HG03196 (cell line): ENCODE data around the gene PARP16.
"Not testable (repeated sequence)": the region's sequence is repeated elsewhere in the genome, so short reads cannot be mapped to it uniquely, and the experiment has no call there.

ENCODE experiments used
- ATAC-seq: cut with Tn5 transposase; IDR thresholded peaks from one replicate; pipeline ENCODE4 v1.9.1; 2021; ENCODE audit not compliant: unreplicated experiment

The PARP16 gene

GRCh38 chr15:65245096-65245856 lies 41.4 kb downstream of the PARP16 start:
- ATAC-seq = no peak

GRCh38 chr15:65244638-65245037 lies 42.0 kb downstream of the PARP16 start:
- no peak for ATAC-seq

GRCh38 chr15:65236443-65236842 lies 50.2 kb downstream of the PARP16 start:
- not testable (repeated sequence) for ATAC-seq

DNA sequence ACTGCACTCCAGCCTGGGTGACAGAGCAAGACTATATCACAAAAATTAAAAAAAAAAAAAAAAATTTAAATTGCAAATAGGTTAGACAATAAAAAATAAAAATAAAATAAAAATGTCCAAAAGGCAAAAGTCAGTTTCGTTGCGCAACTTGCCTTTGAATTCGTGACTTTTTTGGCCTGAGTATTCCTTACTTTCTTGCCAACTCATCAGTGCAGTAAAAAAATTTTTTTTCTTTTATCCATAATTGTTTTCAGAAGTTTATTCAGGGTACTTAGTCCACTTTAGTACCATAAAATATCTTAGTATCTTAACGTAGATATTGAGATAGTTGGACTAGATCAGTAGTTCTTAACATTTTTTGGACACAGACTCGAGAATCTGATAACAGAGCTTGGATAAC lies 53.0 kb downstream of the PARP16 start:
- no peak for ATAC-seq

- no peak for ATAC-seq
Observed at GRCh38 chr15:65232520-65232919, 54.2 kb downstream of the PARP16 start.

DNA sequence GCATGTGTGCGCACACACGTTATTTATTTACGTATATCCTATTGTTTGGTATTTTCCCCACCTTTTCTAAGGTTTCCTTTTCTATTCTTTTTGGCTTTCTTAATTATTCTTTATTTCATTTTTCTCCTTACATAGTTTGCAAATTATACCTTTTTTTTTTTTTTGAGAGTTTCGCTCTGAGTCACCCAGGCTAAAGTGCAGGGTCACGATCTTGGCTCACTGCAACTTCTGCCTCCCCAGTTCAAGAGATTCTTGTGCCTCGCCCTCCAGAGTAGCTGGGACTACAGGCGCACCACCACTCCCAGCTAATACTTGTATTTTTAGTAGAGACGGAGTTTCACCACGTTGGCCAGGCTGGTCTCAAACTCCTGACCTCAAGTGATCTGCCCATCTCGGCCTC lies 55.4 kb downstream of the PARP16 start:
- no peak for ATAC-seq

DNA sequence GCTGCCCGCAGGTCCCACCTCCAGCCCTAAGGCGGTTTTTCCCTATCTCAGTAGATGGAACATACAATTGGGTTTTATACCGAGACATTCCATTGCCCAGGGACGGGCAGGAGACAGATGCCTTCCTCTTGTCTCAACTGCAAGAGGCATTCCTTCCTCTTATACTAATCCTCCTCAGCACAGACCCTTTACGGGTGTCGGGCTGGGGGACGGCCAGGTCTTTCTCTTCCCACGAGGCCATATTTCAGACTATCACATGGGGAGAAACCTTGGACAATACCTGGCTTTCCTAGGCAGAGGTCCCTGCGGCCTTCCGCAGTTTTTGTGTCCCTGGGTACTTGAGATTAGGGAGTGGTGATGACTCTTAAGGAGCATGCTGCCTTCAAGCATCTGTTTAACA lies 59.8 kb downstream of the PARP16 start:
- not testable (repeated sequence) for ATAC-seq

DNA sequence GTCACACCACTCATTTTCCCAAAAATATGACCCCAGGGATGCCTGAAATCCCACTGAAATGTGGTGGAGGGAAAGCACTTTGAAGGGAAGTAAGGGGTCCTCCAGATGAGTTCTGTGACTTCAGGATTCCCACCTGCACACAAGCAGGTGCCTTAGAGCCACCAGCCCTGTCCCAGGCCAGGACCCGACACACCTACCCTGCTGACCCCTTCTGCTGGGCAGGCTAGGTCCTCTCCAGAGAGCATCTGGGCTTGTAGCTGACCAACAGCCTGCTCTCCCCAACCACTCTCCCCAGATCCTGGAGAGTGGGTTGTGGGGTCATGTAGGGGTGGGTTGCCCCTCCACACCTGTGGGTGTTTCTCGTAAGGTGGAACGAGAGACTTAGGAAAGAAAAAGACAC lies 60.5 kb downstream of the PARP16 start:
- ATAC-seq = no peak

- ATAC-seq = no peak
Observed at GRCh38 chr15:65223996-65224395, 62.7 kb downstream of the PARP16 start.

- no peak for ATAC-seq
Observed at GRCh38 chr15:65222891-65223290, 63.8 kb downstream of the PARP16 start.

GRCh38 chr15:65221697-65222096 lies 65.0 kb downstream of the PARP16 start:
- no peak for ATAC-seq

DNA sequence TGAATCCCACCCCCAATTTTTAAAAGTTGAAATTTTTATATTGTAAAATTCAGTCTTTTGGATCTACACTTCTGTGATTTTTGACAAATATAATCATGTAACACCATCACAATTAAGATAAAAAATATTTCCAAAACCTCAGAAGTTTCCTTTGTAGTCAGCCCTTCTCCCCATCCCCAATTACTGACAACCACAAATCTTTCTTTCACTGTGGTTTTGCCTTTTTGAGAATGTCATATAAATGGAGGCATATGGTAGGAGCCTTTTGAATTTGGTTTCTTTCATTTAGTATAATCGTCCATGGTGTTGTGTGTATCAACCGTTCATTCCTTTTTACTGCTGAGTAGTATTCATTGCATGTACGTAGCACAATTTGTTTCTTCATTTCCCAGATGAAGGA lies 67.5 kb downstream of the PARP16 start:
- ATAC-seq = no peak

GRCh38 chr15:65217526-65218482 lies 68.9 kb downstream of the PARP16 start:
- ATAC-seq = no peak

- no peak for ATAC-seq
Observed at GRCh38 chr15:65215496-65215895, 71.2 kb downstream of the PARP16 start.

DNA sequence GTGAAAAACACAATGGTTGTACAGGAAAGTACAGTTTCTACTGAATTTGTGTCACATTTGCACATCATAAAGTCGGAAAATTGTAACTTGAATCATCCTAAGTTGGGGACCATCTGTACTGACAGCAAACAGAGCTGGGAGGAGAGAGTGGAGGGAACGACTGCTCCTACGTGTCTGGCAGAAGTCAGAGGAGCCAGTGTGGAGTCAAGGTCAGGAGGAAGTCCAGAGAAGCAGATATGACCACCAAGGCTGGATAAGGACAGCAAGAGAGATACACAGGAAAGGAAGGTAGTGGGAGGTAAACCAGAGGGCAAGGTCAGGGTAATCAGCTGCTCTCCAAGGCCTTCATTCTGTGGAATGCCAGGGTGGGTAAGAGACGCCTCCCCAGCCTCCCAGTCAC lies 72.7 kb downstream of the PARP16 start:
- no peak for ATAC-seq

- no peak for ATAC-seq
Observed at GRCh38 chr15:65213241-65213640, 73.4 kb downstream of the PARP16 start.

- ATAC-seq = no peak
Observed at GRCh38 chr15:65212097-65212496, 74.6 kb downstream of the PARP16 start.

- ATAC-seq = no peak
Observed at GRCh38 chr15:65211482-65211982, 75.2 kb downstream of the PARP16 start.

GRCh38 chr15:65210770-65211481 lies 75.8 kb downstream of the PARP16 start, which contains the start of gene CILP:
Gene CILP, minus strand, starts transcription at chr15:65211473. Its CDS starts 1,718 bp downstream, at chr15:65209755.
- no peak for ATAC-seq

GRCh38 chr15:65209701-65210643 lies 76.7 kb downstream of the PARP16 start:
- ATAC-seq = no peak
